Heart left ventricle (tissue), 16 donors: Measurements from ENCODE around the gene BCKDK. TPM values are rescaled to one million over a fixed set of nuclear protein-coding genes. Genes with fewer than 3 reads are reported as not detected.

Experiments used
- ATAC-seq, 4 donors: fragments of 200-7000 bp; cut with Tn5 transposase; one replicate each; pipeline ENCODE4 v1.9.1; 2020 to 2022; ENCODE audit warnings: moderate library complexity in 4 of 4, mild to moderate bottlenecking in 3 of 4, moderate number of reproducible peaks in 1 of 4
- DNase-seq, 5 donors: peaks; one replicate each; pipeline ENCODE4 v3.0.0-alpha.2; 2020
- H3K27ac ChIP-seq, 12 donors: fragments of 200-600 bp; sonication (generic) in 4 of 12; one replicate each; pipeline versions ENCODE4 v1.5.0 to v1.8.0; 2016 to 2022; ENCODE audit warnings: mild to moderate bottlenecking in 2 of 12
- H3K27me3 ChIP-seq, 9 donors: fragments of 200-600 bp; sonication (generic) in 2 of 9; one replicate each; pipeline versions ENCODE4 v1.5.1 to v1.8.0; 2016 to 2022; ENCODE audit warnings: mild to moderate bottlenecking in 3 of 9
- H3K36me3 ChIP-seq, 9 donors: fragments of 200-600 bp; sonication (generic) in 2 of 9; one replicate each; pipeline versions ENCODE4 v1.5.0 to v1.8.0; 2018 to 2022; ENCODE audit warnings: mild to moderate bottlenecking in 2 of 9
- H3K4me1 ChIP-seq, 12 donors: fragments of 200-600 bp; sonication (generic) in 4 of 12; one replicate each; pipeline versions ENCODE4 v1.5.0 to v1.8.0; 2016 to 2022; ENCODE audit warnings: mild to moderate bottlenecking in 3 of 12
- H3K4me3 ChIP-seq, 12 donors: fragments of 200-600 bp; sonication (generic) in 4 of 12; one replicate each; pipeline versions ENCODE4 v1.5.0 to v1.8.0; 2017 to 2022; ENCODE audit warnings: mild to moderate bottlenecking in 9 of 12, moderate library complexity in 4 of 12
- H3K9me3 ChIP-seq, 12 donors: fragments of 200-600 bp; sonication (generic) in 4 of 12; one replicate each; pipeline versions ENCODE4 v1.5.0 to v1.8.0; 2016 to 2022; ENCODE audit warnings: mild to moderate bottlenecking in 1 of 12
- CTCF ChIP-seq, 12 donors: fragments of 200-600 bp; sonication (generic) in 4 of 12; IDR thresholded peaks; one replicate each; pipeline versions ENCODE4 v1.5.0 to v1.8.0; 2018 to 2022; ENCODE audit warnings: antibody characterized with exemption in 12 of 12, mild to moderate bottlenecking in 5 of 12
- POLR2A ChIP-seq, 2 donors: fragments of 450-650 bp; IDR thresholded peaks; one replicate each; pipeline ENCODE4 v1.6.1; 2017; ENCODE audit warnings: antibody characterized with exemption in 2 of 2, mild to moderate bottlenecking in 2 of 2, moderate library complexity in 2 of 2
- WGBS, 4 donors: extraction: QIAGEN DNeasy Blood & Tissue Kit in 2 of 4; methylation state at CpG; one replicate each; pipeline versions ENCODE4 v1.1.5 to v1.1.7; 2013 to 2018; 5-methylcytosine and 5-hydroxymethylcytosine counted together
- intact Hi-C, 10 donors: fragments of 100-400 bp; cut with DNase I; formaldehyde crosslinking; loops; one replicate each; pipeline versions ENCODE4 v1.11.1 to v1.14.2; 2022
- polyA plus RNA-seq, 2 donors: library from polyadenylated mRNA; stranded (reverse); fragments of 200-250 nt; gene quantifications; one replicate each; pipeline ENCODE4 v1.2.3, GENCODE V29; 2013
- total RNA-seq, 9 donors: library from RNA; depleted of rRNA in 2 of 9; stranded (reverse); fragments of >200 nt in 2 of 9; fragmentation: NEBNext Ultra II Directional in 3 of 9; extraction: Animal tissue kit (Norgen Biotek cat#: 25700) in 3 of 9; gene quantifications; one replicate each; pipeline versions ENCODE4 v1.1.0 to v1.2.4, GENCODE V29; 2016 to 2023
- donor health status: ischemic (EF 13 %, LVEDD 7.1; RV severe dilation, severe dysfunction).
- donor health status: healthy with polysubstance abuse.
- donor health status: DM: no; HTN: yes; CAD: no.
- donor health status: DM: no; HTN: no; CAD: no.
- donor health status: ischemic (EF 25% LVEDD 6.9; RV normal size, moderate dysfunction).
- donor health status: ischemic (EF 25% LVEDD 5.7; RV mildly dilated, moderate dysfunction).
- donor health status: healthy.
- donor health status: DM: yes; HTN: yes; CAD: no.
- donor health status: ischemic (EF 35%, LVEDD 5.7; RV mildly dilated, moderate dysfunction).
- donor health status: nonischemic (EF 11% LVEDD 7.7; RV severe dilation, severe dysfunction).
- donor health status: DM: yes; HTN: yes; CAD: no.
- donor health status: PGD.
- donor health status: ischemic (EF 29% LVEDD 5.4; RV normal size, mild dysfunction).
- donor health status: nonischemic (EF 23%, LVEDD 6.1; RV moderate dilation, normal function).

Gene BCKDK
- total and polyA plus RNA-seq, 11 donors: 42.6 to 134 (median 67.5) TPM

- H3K36me3 ChIP-seq: peaks cover 0 to 79% (median 51%) of the 10 kb centered on the region in 9 donors
- H3K27me3 ChIP-seq: no peaks in the 10 kb centered on the region
- no peak overlapping the region for H3K27ac ChIP-seq
- WGBS, 4 donors: 85 to 91% (median 90%) methylated on average over 4 to 13 of the region's 13 CpGs
- DNase-seq: no peak
- peaks cover 0 to 24% (median 0%) of the 10 kb centered on the region in 12 donors for H3K4me1 ChIP-seq
- H3K9me3 ChIP-seq: no peaks in the 10 kb centered on the region
- no peak overlapping the region for H3K4me3 ChIP-seq
- no peak for ATAC-seq
- no peak for TF ChIP-seq CTCF (IDR thresholded peaks at IDR 0.05)
- no peak for TF ChIP-seq POLR2A (IDR thresholded peaks at IDR 0.05)
- intact Hi-C loops: no loop called here
Measured at GRCh38 chr16:31083981-31084380, 24.2 kb upstream of the BCKDK start.

GRCh38 chr16:31084584-31085302, 23.4 kb upstream of the BCKDK start:
- Histone ChIP-seq H3K36me3 (peaks cover 0 to 78% (median 44%) of the 10 kb centered on the region in 9 donors), H3K9me3 (no peaks in the 10 kb centered on the region), H3K4me3 (no peak overlapping the region), H3K27me3 (no peaks in the 10 kb centered on the region), H3K4me1 (peaks cover 0 to 24% (median 0%) of the 10 kb centered on the region in 12 donors), H3K27ac (no peak overlapping the region)
- WGBS, 4 donors: 80 to 97% (median 90%) methylated on average over 1 to 16 of the region's 16 CpGs
- DNase-seq: no peak
- ATAC-seq: peak in 1 of 4 donors; percentile 4
- intact Hi-C loops: no loop called here
- TF ChIP-seq CTCF (IDR thresholded peaks at IDR 0.05) (no peak), POLR2A (IDR thresholded peaks at IDR 0.05) (no peak)

- H3K4me3 ChIP-seq: no peak overlapping the region
- H3K9me3 ChIP-seq: no peaks in the 10 kb centered on the region
- H3K36me3 ChIP-seq: peaks cover 0 to 78% (median 39%) of the 10 kb centered on the region in 9 donors
- WGBS, 4 donors: 80 to 85% (median 84%) methylated on average over 8 of the region's 8 CpGs
- intact Hi-C loops: no loop called here
- peaks cover 0 to 24% (median 0%) of the 10 kb centered on the region in 12 donors for H3K4me1 ChIP-seq
- DNase-seq: peak in 1 of 5 donors; percentile 14
- no peaks in the 10 kb centered on the region for H3K27me3 ChIP-seq
- H3K27ac ChIP-seq: no peak overlapping the region
- no peak for TF ChIP-seq POLR2A (IDR thresholded peaks at IDR 0.05)
- no peak for TF ChIP-seq CTCF (IDR thresholded peaks at IDR 0.05)
- no peak for ATAC-seq
Measured at GRCh38 chr16:31085411-31085810, 22.8 kb upstream of the BCKDK start.

GRCh38 chr16:31085873-31086628, 22.1 kb upstream of the BCKDK start:
- ATAC-seq: no peak
- Histone ChIP-seq H3K9me3 (no peaks in the 10 kb centered on the region), H3K4me3 (no peak overlapping the region), H3K27me3 (no peaks in the 10 kb centered on the region), H3K27ac (no peak overlapping the region), H3K36me3 (peaks cover 0 to 78% (median 39%) of the 10 kb centered on the region in 9 donors), H3K4me1 (peaks cover 0 to 24% (median 0%) of the 10 kb centered on the region in 12 donors)
- no peak for TF ChIP-seq POLR2A (IDR thresholded peaks at IDR 0.05)
- TF ChIP-seq CTCF (IDR thresholded peaks at IDR 0.05): no peak
- intact Hi-C loops: no loop called here
- WGBS, 4 donors: 83 to 90% (median 86%) methylated on average over 13 to 18 of the region's 18 CpGs
- DNase-seq: peak in 1 of 5 donors; percentile 18
